GM13977 (cell line): Measurements from ENCODE around the gene FHAD1.

Source experiments
- DNase-seq: peaks from one replicate; pipeline ENCODE4 v3.0.0; 2012; ENCODE audit warnings: low spot score
- in situ Hi-C: fragments of 300-500 bp; cut with MboI; formaldehyde crosslinking; loops from one replicate; pipeline ENCODE4 v1.12.0; 2022; ENCODE audit warnings: low sequenced_read_pairs, low pct_unique_long_range_greater_than_20kb, mixed read lengths, inconsistent platforms; ENCODE audit not compliant: unreplicated experiment
- TF ChIP-seq, protein P1 (sequence below): IDR thresholded peaks from 2 replicates; pipeline ENCODE4 v1.5.1; 2012; ENCODE audit warnings: mild to moderate bottlenecking, control low read depth; ENCODE audit not compliant: insufficient read depth; ENCODE audit errors: extremely low read depth, missing control alignments

FHAD1 gene

DNA sequence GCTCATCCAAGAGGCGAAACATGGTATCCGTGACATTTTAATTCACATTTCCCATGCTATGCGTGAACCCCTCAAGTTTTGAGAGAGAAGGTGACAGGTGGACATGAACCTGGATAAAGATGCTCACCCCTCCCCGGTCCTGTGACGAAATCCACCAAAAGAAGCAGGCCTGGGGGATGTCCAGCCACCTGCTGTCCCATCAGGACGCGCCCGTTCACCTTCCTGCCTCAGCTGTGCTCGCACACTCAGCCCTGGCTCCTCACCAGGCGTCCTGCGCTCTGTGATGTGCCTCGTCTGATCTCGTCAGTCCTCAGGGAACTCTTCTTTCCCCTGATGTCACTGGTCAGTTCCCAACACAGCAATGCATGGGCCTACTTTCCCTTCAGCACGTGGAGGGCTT lies 10.3 kb downstream of the FHAD1 start:
- no peak for DNase-seq
- TF ChIP-seq, protein P1, sequence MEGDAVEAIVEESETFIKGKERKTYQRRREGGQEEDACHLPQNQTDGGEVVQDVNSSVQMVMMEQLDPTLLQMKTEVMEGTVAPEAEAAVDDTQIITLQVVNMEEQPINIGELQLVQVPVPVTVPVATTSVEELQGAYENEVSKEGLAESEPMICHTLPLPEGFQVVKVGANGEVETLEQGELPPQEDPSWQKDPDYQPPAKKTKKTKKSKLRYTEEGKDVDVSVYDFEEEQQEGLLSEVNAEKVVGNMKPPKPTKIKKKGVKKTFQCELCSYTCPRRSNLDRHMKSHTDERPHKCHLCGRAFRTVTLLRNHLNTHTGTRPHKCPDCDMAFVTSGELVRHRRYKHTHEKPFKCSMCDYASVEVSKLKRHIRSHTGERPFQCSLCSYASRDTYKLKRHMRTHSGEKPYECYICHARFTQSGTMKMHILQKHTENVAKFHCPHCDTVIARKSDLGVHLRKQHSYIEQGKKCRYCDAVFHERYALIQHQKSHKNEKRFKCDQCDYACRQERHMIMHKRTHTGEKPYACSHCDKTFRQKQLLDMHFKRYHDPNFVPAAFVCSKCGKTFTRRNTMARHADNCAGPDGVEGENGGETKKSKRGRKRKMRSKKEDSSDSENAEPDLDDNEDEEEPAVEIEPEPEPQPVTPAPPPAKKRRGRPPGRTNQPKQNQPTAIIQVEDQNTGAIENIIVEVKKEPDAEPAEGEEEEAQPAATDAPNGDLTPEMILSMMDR: no peak
- in situ Hi-C loops: no loop called here

DNA sequence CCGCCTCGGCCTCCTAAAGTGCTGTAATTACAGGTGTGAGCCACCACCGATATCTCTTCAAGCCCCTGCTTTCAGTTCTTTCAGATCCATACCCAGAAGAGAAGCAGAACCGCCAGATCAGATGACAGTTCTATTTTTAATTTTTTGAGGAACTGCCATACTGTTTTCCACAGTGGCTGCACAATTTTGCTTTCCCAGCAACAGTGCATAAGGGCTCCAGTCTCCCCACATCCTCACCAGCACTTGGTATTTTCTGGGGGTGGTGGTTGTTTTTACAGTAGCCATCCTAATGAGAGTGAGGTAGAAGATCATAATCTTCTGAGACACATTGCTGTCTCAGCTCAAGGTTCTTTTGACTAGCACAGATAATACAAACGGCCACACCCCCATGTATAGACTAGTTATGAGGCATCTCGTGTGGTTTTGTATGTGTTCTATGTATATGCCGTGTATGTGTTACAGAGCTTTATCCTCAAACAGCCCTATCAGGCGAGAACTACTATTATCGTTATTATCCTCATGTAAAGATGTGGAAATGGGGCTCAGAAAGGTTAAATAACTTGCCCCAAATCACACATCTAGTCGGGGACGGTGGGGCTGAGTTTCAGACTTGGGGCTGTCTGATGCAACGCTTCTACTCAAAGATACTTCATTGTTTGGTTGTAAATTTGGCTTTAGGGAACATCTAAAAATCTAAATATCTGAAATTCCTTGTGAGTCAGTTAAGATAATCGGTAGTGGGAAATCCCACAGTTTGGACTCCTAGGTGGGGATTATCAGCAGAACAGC lies 12.0 kb downstream of the FHAD1 start:
- TF ChIP-seq, protein P1: no peak
- in situ Hi-C loops: no loop called here
- no peak for DNase-seq

DNA sequence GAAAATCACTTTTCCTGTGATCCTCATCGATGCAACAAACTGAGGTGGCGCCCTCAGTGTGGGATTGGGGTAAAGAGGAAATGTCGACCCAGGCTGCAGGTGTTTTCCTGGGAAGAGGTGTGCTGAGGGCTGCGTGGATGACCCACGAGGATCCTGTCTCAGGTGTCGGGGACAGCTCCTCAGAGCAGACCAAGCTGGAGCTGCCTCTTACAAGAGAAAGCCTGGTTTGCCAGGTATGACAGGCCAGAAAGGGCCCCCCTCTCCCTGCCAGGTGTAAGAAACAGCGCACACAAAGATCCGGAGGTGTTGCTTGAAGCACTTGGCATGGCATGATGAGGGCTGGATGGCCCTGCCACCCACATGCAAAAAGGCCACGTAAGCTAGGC lies 12.6 kb downstream of the FHAD1 start:
- in situ Hi-C loops: no loop called here
- no peak for DNase-seq
- TF ChIP-seq, protein P1: no peak

DNA sequence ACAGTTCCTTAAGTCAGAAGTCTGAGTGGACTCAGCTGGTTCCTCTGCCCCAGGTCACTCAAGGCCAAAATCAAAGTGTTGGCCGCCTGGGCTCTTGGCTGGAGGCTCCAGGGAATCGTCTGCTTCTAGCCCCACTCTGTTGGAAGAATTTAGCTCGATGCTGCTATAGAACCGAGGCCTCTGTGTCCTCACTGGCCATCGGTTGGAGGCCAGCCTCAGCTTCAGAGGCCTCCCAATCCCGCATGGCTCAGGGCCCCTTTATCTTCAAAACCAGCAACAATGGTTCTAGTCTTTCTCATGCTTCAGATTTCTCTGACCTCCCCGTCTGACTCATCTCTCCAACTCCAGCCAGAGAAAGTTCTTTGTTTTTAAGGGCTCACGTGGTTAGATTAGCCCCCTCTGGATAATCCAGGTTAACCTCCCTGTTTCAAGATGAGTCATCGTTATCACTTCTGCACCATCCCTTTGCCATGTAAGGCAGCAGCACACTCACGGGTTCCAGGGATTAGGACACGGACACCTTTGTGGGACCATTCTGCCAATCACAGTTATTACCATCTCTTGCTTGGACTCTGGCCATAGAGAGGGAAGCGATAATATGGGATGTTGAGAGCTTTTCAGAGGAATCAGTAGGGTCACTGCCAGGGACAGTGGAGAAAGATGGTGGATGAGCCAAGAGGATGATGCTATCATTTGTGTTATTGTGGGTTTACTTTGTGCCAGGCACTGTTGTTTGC lies 13.6 kb downstream of the FHAD1 start:
- in situ Hi-C loops: no loop called here
- DNase-seq: no peak
- TF ChIP-seq, protein P1: no peak

DNA sequence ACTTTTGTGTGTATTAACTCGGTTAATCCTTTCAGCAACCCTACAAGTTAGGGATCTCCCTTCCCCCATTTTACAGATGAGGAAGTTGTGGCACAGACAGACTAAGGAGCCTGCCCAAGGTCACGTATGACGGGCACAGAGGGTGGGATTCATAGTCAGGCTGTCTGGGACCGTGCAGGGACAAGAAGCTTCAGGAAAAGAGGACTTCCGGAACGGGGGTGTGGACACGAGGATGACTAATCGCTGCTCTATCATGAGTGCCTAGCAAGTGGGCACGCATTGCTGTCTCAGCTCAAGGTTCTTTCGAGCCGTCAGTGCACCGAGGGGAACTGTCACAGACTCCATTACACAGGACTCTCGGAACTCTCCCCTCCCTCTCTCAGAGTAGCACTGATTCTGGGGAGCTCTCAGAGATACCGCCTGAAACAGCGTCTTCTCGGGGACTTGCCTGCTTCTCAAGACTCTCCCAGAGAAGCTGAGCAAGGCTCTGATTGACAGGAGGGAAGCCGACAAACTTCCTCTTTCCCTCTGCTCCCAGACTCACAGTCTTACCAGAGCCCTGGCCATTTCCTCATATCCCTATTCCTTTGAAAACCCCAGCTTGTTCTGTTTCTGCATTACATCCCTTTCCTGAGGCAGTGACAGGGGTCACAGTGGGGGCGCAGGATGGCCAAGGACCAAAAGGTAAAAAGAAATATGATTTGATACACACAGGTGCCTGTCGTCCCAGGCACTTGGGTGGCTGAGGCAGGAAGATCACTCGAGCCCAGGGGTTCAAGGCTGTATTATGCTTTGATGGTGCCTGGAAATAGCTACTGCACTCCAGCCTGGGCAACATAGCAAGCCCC lies 14.4 kb downstream of the FHAD1 start:
- in situ Hi-C loops: no loop called here
- TF ChIP-seq, protein P1: no peak
- no peak for DNase-seq

DNA sequence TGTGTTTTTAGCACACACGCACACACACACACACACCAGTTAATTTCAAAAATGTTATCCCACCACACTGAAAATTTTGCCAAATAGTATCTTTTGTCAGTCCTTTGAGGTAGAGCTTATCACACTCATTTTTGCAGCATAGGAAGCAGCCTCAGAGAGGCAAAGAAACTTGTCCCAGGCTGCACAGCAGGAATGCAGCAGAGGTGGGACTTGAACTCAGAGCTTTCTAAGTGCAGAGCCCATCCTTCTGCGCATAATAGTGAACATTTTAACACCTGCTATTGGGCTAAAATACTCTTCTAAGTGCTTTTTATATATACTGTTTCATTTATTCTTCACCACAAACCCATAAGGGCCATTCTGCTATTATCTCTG lies 15.0 kb downstream of the FHAD1 start:
- TF ChIP-seq, protein P1: no peak
- no peak for DNase-seq
- in situ Hi-C loops: no loop called here
